A673 (cell line): ENCODE data around the gene TTF1. TPM values are rescaled to one million over a fixed set of nuclear protein-coding genes. Genes with fewer than 3 reads are reported as not detected.

Experiments
- BruUV-seq: library from RNA; stranded (reverse); fragments of 400-500 nt; replicated peaks from 2 replicates; lab custom pipeline; 2021; lab: Mats Ljungman, UMichigan
- CTCF ChIA-PET: fragments of 300-600 bp; sonication (Branson Sonifier 250); formaldehyde crosslinking; loops from one replicate; lab custom pipeline; 2022; ENCODE audit warnings: antibody characterized with exemption; lab: Charles Lee
- POLR2A ChIA-PET: fragments of 300-600 bp; sonication (Branson Sonifier 250); formaldehyde crosslinking; loops from one replicate; lab custom pipeline; 2022; ENCODE audit warnings: antibody characterized with exemption; ENCODE audit not compliant: low non-redundant PET; lab: Charles Lee
- DNase-seq: peaks from one replicate; pipeline ENCODE4 v3.0.0-alpha.2; 2015; ENCODE audit warnings: low spot score
- H3K27ac ChIP-seq: fragments of 200-600 bp; sonication (generic); 2 replicates; pipeline ENCODE4 v1.5.1; 2016; ENCODE audit warnings: mixed run types, low read depth, mild to moderate bottlenecking, mixed read lengths, antibody characterized with exemption, low read length; ENCODE audit not compliant: poor library complexity, severe bottlenecking
- H3K27me3 ChIP-seq: fragments of 200-600 bp; sonication (generic); replicated peaks from 2 replicates; pipeline ENCODE4 v1.6.1; 2017; ENCODE audit warnings: mixed run types, low read depth, mild to moderate bottlenecking, mixed read lengths, antibody characterized with exemption, low read length; ENCODE audit not compliant: insufficient read depth, poor library complexity
- H3K36me3 ChIP-seq: fragments of 200-600 bp; sonication (generic); 2 replicates; pipeline ENCODE4 v1.6.1; 2016; ENCODE audit warnings: mixed run types, mild to moderate bottlenecking, mixed read lengths, antibody characterized with exemption, low read length; ENCODE audit not compliant: insufficient read depth, poor library complexity, severe bottlenecking
- H3K4me1 ChIP-seq: fragments of 200-600 bp; sonication (generic); 2 replicates; pipeline ENCODE4 v1.6.1; 2017; ENCODE audit warnings: mixed run types, mild to moderate bottlenecking, mixed read lengths, antibody characterized with exemption, low read length; ENCODE audit not compliant: insufficient read depth, poor library complexity, severe bottlenecking
- H3K4me3 ChIP-seq: fragments of 200-600 bp; sonication (generic); 2 replicates; pipeline ENCODE4 v1.5.1; 2016; ENCODE audit warnings: low read depth, mixed run types, mild to moderate bottlenecking, mixed read lengths, low read length; ENCODE audit not compliant: poor library complexity, severe bottlenecking
- H3K9me3 ChIP-seq: fragments of 200-600 bp; sonication (generic); 2 replicates; pipeline ENCODE4 v1.6.1; 2016; ENCODE audit warnings: mixed run types, low read depth, mild to moderate bottlenecking, mixed read lengths, antibody characterized with exemption, low read length; ENCODE audit not compliant: poor library complexity, severe bottlenecking
- CTCF ChIP-seq: fragments of 300-800, 200-600 bp; sonication (generic); conservative IDR thresholded peaks from 2 replicates; pipeline ENCODE4 v1.5.1; 2017; ENCODE audit warnings: low read depth, mild to moderate bottlenecking, antibody characterized with exemption, low read length, moderate library complexity, mixed read lengths
- EZH2 ChIP-seq: fragments of 200-600 bp; sonication (generic); IDR thresholded peaks from 2 replicates; pipeline ENCODE4 v1.6.1; 2017; ENCODE audit warnings: borderline replicate concordance, low read depth, mild to moderate bottlenecking, mixed read lengths, antibody characterized with exemption, low read length; ENCODE audit not compliant: poor library complexity, severe bottlenecking
- intact Hi-C: fragments of 100-400 bp; cut with micrococcal nuclease; formaldehyde crosslinking; loops from one replicate; pipeline ENCODE4 v1.10.0; 2022; ENCODE audit not compliant: unreplicated experiment
- total RNA-seq: library from RNA; stranded (reverse); gene quantifications from 2 replicates; pipeline ENCODE4 v1.2.3, GENCODE V29; 2021

Gene TTF1
- total RNA-seq, 1 experiment from 2014 or later: 27.5 TPM

- TF ChIP-seq EZH2 (no peak), CTCF (no peak)
- CTCF ChIA-PET: no interaction called here
Measured at GRCh38 chr9:132348676-132349075, 58.0 kb downstream of the TTF1 start.

GRCh38 chr9:132346177-132346576, 60.5 kb downstream of the TTF1 start:
- Histone ChIP-seq H3K27me3 (no peaks in the 10 kb centered on the region), H3K9me3 (no peaks in the 10 kb centered on the region), H3K4me3 (no peak overlapping the region), H3K4me1 (peaks cover 4% of the 10 kb centered on the region), H3K27ac (no peak overlapping the region), H3K36me3 (peaks cover 96% of the 10 kb centered on the region)
- TF ChIP-seq EZH2: no peak
- no peak for TF ChIP-seq CTCF
- no peak for DNase-seq
- BruUV-seq: no TSS peak
- ChIA-PET POLR2A (no interaction called here), CTCF (no interaction called here)
- intact Hi-C loops: no loop called here

More at GRCh38 chr9:132348676-132349075, 58.0 kb downstream of the TTF1 start:
- H3K27ac ChIP-seq: no peak overlapping the region
- no peaks in the 10 kb centered on the region for H3K9me3 ChIP-seq
- H3K36me3 ChIP-seq: peaks cover 94% of the 10 kb centered on the region
- H3K4me1 ChIP-seq: peaks cover 19% of the 10 kb centered on the region
- no TSS peak for BruUV-seq
- POLR2A ChIA-PET: no interaction called here
- intact Hi-C loops: no loop called here
- no peak overlapping the region for H3K4me3 ChIP-seq
- no peaks in the 10 kb centered on the region for H3K27me3 ChIP-seq
- DNase-seq: no peak

- Histone ChIP-seq H3K27me3 (no peaks in the 10 kb centered on the region), H3K4me1 (no peaks in the 10 kb centered on the region), H3K9me3 (no peaks in the 10 kb centered on the region), H3K4me3 (no peak overlapping the region), H3K27ac (no peak overlapping the region), H3K36me3 (peaks cover 88% of the 10 kb centered on the region)
- DNase-seq: no peak
- intact Hi-C loops: loop anchor here (5.0 kb wide), 1 partner anchor 46 kb away; no protein-coding TSS in a partner anchor
- ChIA-PET POLR2A (no interaction called here), CTCF (no interaction called here)
- TF ChIP-seq CTCF (no peak), EZH2 (no peak)
- no TSS peak for BruUV-seq
Measured at GRCh38 chr9:132341177-132341840, 65.3 kb downstream of the TTF1 start.
